ENCODE measurements around the gene POLRMT.
"Not testable (repeated sequence)": the region's sequence is repeated elsewhere in the genome, so short reads cannot be mapped to it uniquely, and the experiment has no call there.

POLRMT gene

DNA sequence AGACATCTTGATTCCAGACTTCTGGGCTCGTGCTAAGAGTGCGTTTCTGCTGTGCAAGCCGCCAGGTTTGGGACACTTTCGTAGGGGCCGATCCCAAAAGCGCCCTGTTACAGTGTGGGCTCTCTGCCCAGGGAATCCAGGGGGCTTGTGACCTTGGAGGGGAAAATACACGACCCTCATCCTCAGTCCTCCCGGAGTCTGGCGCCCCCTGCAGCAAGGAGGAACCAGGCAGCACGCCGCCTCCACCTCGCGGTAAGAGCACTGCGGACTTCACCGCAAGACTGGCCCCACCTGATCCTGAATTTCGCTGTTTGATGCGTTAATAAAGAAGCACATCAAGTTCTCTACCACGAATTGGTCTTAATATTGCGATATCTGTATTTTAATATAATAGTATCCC is 5.2 kb downstream of the POLRMT start:
- DNase-seq (ENCODE audit: low read depth in 2 of 2): no peak

- DNase-seq (ENCODE audit: low read depth in 2 of 2): not testable (repeated sequence)
Measured at GRCh38 chr19:626566-626965, 6.8 kb downstream of the POLRMT start.

- DNase-seq (ENCODE audit: low read depth in 2 of 2): no peak
Measured at GRCh38 chr19:625257-625656, 8.1 kb downstream of the POLRMT start.

GRCh38 chr19:624433-625109 is 8.8 kb downstream of the POLRMT start:
- no peak for DNase-seq (ENCODE audit: low read depth in 2 of 2)

GRCh38 chr19:623974-624373 is 9.4 kb downstream of the POLRMT start:
- DNase-seq (ENCODE audit: low read depth in 2 of 2): no peak

DNA sequence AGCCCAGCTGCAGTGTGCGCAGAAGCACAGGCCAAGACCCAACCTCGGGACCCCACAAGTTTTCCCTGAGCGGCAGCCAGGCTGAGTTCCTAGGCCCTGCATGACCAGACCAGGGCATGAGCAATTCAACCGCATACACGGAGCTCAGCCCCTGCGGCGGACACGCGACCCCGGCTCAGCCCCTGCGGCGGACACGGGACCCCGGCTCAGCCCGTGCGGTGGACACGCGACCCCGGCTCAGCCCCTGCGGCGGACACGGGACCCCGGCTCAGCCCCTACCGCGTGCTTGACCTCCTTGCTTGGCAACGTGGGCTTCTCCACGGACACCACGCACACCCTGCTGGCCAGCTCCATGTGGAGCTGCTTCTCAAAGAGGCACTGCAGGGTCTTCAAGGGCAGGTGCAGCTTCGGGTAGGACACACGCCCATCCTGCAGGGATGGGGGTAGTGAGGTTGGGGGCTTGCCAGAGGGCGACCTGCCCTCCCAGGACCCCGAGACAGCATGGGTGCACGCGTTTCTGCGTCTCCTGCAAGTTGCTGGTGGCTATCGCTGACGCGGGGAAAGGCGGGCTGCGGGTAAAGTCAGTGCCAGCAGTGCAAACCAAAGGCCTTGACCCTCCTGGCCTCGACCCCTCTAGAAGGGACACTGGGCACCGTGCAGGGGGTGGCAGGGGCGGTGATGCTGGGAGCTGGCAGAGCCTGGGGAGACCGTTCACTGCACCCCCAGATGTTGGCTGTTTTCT is 10.0 kb downstream of the POLRMT start:
- no peak for DNase-seq (ENCODE audit: low read depth in 2 of 2)

- DNase-seq (ENCODE audit: low read depth in 2 of 2): no peak
Measured at GRCh38 chr19:622666-623065, 10.7 kb downstream of the POLRMT start.

GRCh38 chr19:621819-622218 is 11.5 kb downstream of the POLRMT start:
- no peak for DNase-seq (ENCODE audit: low read depth in 2 of 2)

DNA sequence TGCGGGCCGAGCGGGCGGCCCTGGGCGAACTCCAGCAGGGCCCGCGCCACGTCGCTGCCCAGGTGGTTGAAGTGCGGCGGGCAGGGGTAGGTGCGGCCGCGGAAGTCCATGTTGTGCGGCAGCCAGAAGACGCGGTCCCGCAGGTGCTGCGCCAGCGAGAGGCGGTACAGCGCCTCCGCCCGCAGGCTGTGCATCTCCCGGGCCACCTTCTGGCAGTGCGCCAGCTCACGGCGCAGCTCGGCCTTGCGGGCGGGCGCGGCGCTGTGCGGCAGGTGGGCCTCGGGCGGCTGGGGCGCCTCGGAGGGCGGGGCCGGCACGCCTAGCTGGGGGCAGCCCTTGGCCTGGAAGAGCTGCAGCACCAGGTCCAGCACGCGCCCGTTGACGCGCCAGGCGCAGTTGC is 12.1 kb downstream of the POLRMT start:
- DNase-seq (ENCODE audit: low read depth in 2 of 2): not testable (repeated sequence)

GRCh38 chr19:620166-620862 is 13.0 kb downstream of the POLRMT start:
- no peak for DNase-seq (ENCODE audit: low read depth in 2 of 2)

- DNase-seq (ENCODE audit: low read depth in 2 of 2): no peak
Measured at GRCh38 chr19:619286-620002, 13.9 kb downstream of the POLRMT start.

GRCh38 chr19:618674-619285 is 14.6 kb downstream of the POLRMT start:
- no peak for DNase-seq (ENCODE audit: low read depth in 2 of 2)

GRCh38 chr19:618247-618619 is 15.1 kb downstream of the POLRMT start:
- no peak for DNase-seq (ENCODE audit: low read depth in 2 of 2)

GRCh38 chr19:617551-618246 is 15.6 kb downstream of the POLRMT start:
- no peak for DNase-seq (ENCODE audit: low read depth in 2 of 2)

DNA sequence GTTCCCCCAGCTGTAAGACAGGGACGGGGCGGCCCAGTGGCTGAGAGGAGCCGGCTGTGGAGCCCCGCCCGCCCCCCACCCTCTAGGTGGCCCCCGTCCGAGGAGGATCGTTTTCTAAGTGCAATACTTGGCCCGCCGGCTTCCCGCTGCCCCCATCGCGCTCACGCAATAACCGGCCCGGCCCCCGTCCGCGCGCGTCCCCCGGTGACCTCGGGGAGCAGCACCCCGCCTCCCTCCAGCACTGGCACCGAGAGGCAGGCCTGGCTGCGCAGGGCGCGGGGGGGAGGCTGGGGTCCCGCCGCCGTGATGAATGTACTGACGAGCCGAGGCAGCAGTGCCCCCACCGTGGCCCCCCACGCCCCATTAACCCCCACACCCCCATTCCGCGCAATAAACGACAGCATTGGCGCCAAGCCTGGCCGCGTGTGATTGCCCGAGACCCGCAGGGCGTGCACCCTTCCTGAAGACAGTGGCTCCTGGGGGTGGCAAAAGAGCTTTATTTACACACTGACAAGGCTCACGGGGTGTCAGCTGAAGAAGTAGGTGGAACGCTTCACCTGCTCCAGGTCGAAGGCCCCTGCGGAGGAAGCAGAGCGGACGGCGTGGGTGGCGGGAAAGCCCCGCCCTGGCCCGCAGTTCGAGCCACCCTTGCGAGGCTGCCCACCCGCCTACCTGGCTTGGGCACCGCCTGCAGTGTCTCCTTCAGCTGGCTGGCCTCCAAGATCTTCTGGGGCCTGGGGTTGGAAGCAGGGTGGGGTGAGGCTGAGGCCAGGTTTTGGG is 16.4 kb downstream of the POLRMT start:
- DNase-seq (ENCODE audit: low read depth in 2 of 2): no peak

GRCh38 chr19:616062-616700 is 17.2 kb downstream of the POLRMT start:
- no peak for DNase-seq (ENCODE audit: low read depth in 2 of 2)

GRCh38 chr19:615619-616018 is 17.7 kb downstream of the POLRMT start:
- DNase-seq (ENCODE audit: low read depth in 2 of 2): no peak

- no peak for DNase-seq (ENCODE audit: low read depth in 2 of 2)
Measured at GRCh38 chr19:613732-614567, 19.4 kb downstream of the POLRMT start.

DNA sequence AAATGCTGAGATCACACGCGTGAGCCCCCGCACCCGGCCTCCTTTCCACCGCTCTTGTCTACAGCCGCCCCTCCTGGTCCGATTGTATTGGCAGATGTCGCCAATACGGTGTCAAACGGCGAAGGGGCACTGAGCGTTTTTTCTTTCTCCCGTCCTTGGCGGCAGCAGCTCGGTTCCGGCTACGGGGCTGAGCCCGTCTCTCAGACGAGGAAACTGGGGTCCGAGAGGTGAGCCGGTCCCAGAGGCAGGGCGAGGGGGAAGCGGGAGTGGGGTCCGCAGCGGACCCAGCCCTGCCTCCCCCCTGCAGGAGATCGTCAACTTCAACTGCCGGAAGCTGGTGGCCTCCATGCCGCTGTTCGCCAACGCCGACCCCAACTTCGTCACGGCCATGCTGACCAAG is 20.4 kb downstream of the POLRMT start:
- no peak for DNase-seq (ENCODE audit: low read depth in 2 of 2)
